B cell (primary cell): ENCODE data around the gene TTC28. TPM values are rescaled to one million over a fixed set of nuclear protein-coding genes. Genes with fewer than 3 reads are reported as not detected.

Experiments
- ATAC-seq: fragments of 200-7000 bp; cut with Tn5 transposase; one replicate; pipeline ENCODE4 v1.10.0; 2021; ENCODE audit warnings: low read depth, mild to moderate bottlenecking, moderate number of reproducible peaks, moderate library complexity
- CTCF ChIA-PET: fragments of 350-600 bp; sonication (Branson Sonifier 250); formaldehyde crosslinking; loops from one replicate; lab custom pipeline; 2021; ENCODE audit warnings: antibody characterized with exemption, inconsistent platforms; lab: Charles Lee
- POLR2A ChIA-PET: fragments of 350-600 bp; sonication (Branson Sonifier 250); formaldehyde crosslinking; loops from one replicate; lab custom pipeline; 2021; ENCODE audit warnings: antibody characterized with exemption; lab: Charles Lee
- DNase-seq: peaks from one replicate; pipeline ENCODE4 v3.0.0; 2013
- H2AFZ ChIP-seq: 2 replicates; pipeline ENCODE4 v1.6.1; 2012; ENCODE audit warnings: mild to moderate bottlenecking, low read depth, low read length; ENCODE audit not compliant: insufficient read depth, poor library complexity, severe bottlenecking
- H3K27ac ChIP-seq, 2 donors: 1 replicate in 1 of 2; 2 replicates in 1 of 2; pipeline ENCODE4 v1.5.1; 2012 to 2013; ENCODE audit warnings: low read length in 2 of 2, mild to moderate bottlenecking in 2 of 2, moderate library complexity in 1 of 2
- H3K27me3 ChIP-seq, 4 experiments: fragments of 200-600 bp in 1 of 4; sonication (generic) in 1 of 4; replicated peaks in 1 of 4; 1 replicate in 2 of 4; 2 replicates in 2 of 4; pipeline versions ENCODE4 v1.6.1 to v1.7.0; 2013 to 2016; ENCODE audit warnings: low read length in 3 of 4, mild to moderate bottlenecking in 2 of 4, mixed read lengths in 1 of 4, moderate library complexity in 1 of 4; ENCODE audit not compliant: insufficient read depth in 4 of 4, control insufficient read depth in 3 of 4; ENCODE audit errors: control extremely low read depth in 1 of 4
- H3K36me3 ChIP-seq, 2 experiments: replicated peaks in 1 of 2; 1 replicate in 1 of 2; 2 replicates in 1 of 2; pipeline versions ENCODE4 v1.6.1 to v1.7.1; 2013; ENCODE audit warnings: low read length in 1 of 2; ENCODE audit not compliant: insufficient read depth in 2 of 2, control insufficient read depth in 1 of 2; ENCODE audit errors: control extremely low read depth in 1 of 2, extremely low read depth in 1 of 2
- H3K4me1 ChIP-seq, 2 donors: fragments of 200-600 bp in 1 of 2; sonication (generic) in 1 of 2; 1 replicate in 1 of 2; 2 replicates in 1 of 2; pipeline versions ENCODE4 v1.5.1 to v1.6.1; 2013 to 2017; ENCODE audit warnings: low read length in 2 of 2; ENCODE audit not compliant: control insufficient read depth in 2 of 2, insufficient read depth in 2 of 2
- H3K4me2 ChIP-seq: replicated peaks from 2 replicates; pipeline ENCODE3; 2012; ENCODE audit warnings: mild to moderate bottlenecking, low read depth, low read length; ENCODE audit not compliant: poor library complexity, severe bottlenecking
- H3K4me3 ChIP-seq, 5 experiments: fragments of 200-600 bp in 1 of 5; sonication (generic) in 1 of 5; 1 replicate in 3 of 5; 2 replicates in 2 of 5; pipeline versions ENCODE4 v1.5.1 to v1.7.0; 2011 to 2016; ENCODE audit warnings: low read length in 4 of 5, mild to moderate bottlenecking in 4 of 5, low read depth in 2 of 5, control low read depth in 1 of 5, moderate library complexity in 1 of 5; ENCODE audit not compliant: insufficient read depth in 1 of 5; ENCODE audit errors: control extremely low read depth in 1 of 5, extremely low read depth in 1 of 5
- H3K79me2 ChIP-seq: fragments of 200-600 bp; sonication (generic); one replicate; pipeline ENCODE4 v1.6.0; 2016; ENCODE audit warnings: low read length; ENCODE audit not compliant: control insufficient read depth, insufficient read depth
- H3K9ac ChIP-seq: fragments of 200-600 bp; sonication (generic); 2 replicates; pipeline ENCODE4 v1.6.1; 2017; ENCODE audit warnings: mild to moderate bottlenecking, low read length, moderate library complexity
- H3K9me3 ChIP-seq, 3 donors: one replicate each; pipeline versions ENCODE4 v1.6.1 to v1.7.1; 2013; ENCODE audit warnings: low read length in 2 of 3; ENCODE audit not compliant: control insufficient read depth in 2 of 3, insufficient read depth in 1 of 3; ENCODE audit errors: control extremely low read depth in 1 of 3
- H4K20me1 ChIP-seq: 2 replicates; pipeline ENCODE4 v1.6.0; 2012; ENCODE audit warnings: mild to moderate bottlenecking, low read length; ENCODE audit not compliant: insufficient read depth, control insufficient read depth, poor library complexity, severe bottlenecking
- H3K27ac Mint-ChIP-seq: one replicate; pipeline ENCODE4 v1.8.0; 2021; ENCODE audit warnings: mixed read lengths
- H3K27me3 Mint-ChIP-seq: one replicate; pipeline ENCODE4 v1.8.0; 2021; ENCODE audit warnings: mixed read lengths
- H3K4me1 Mint-ChIP-seq: one replicate; pipeline ENCODE4 v1.8.0; 2021; ENCODE audit warnings: mixed read lengths
- H3K4me3 Mint-ChIP-seq: one replicate; pipeline ENCODE4 v1.8.0; 2021; ENCODE audit warnings: mixed read lengths
- H3K9me3 Mint-ChIP-seq: one replicate; pipeline ENCODE4 v1.8.0; 2022; ENCODE audit warnings: mixed read lengths; ENCODE audit not compliant: insufficient read depth
- EZH2 ChIP-seq: IDR thresholded peaks from 2 replicates; pipeline ENCODE4 v1.6.1; 2012; ENCODE audit warnings: borderline replicate concordance, low read depth, mild to moderate bottlenecking, moderate library complexity, low read length; ENCODE audit not compliant: insufficient read depth, poor library complexity, severe bottlenecking
- WGBS: methylation state at CpG from one replicate; pipeline ENCODE4 v1.1.5; 2013; ENCODE audit warnings: missing lambda C conversion rate; ENCODE audit not compliant: insufficient coverage; 5-methylcytosine and 5-hydroxymethylcytosine counted together
- intact Hi-C: fragments of 100-400 bp; cut with micrococcal nuclease; formaldehyde crosslinking; loops from one replicate; pipeline ENCODE4 v1.10.0; 2022
- polyA plus RNA-seq: library from polyadenylated mRNA; depleted of rRNA; stranded (reverse); fragments of >200 nt; gene quantifications from 2 replicates; pipeline ENCODE4 v1.2.3, GENCODE V29; 2012
- total RNA-seq, 2 donors: library from RNA; stranded (reverse); fragments of 120-200 nt in 1 of 2; gene quantifications; 1 replicate in 1 of 2; 2 replicates in 1 of 2; pipeline versions ENCODE4 v1.2.3 to v1.2.4, GENCODE V29; 2013 to 2022
- TF ChIP-seq, protein P1 (sequence below): fragments of 200-600 bp; IDR thresholded peaks from one replicate; pipeline ENCODE4 v1.8.0; 2022; ENCODE audit warnings: antibody characterized with exemption, mild to moderate bottlenecking

Gene TTC28
- total and polyA plus RNA-seq, 2 donors (not counting 1 experiment from before 2014, with no cell fraction given) = 4.5 to 7.3 TPM

GRCh38 chr22:28096161-28096560 lies 583.5 kb downstream of the TTC28 start:
- Mint-ChIP-seq H3K4me1 (no peaks in the 10 kb centered on the region), H3K9me3 (no peaks in the 10 kb centered on the region), H3K4me3 (no peak overlapping the region), H3K27me3 (no peaks in the 10 kb centered on the region), H3K27ac (no peak overlapping the region)
- intact Hi-C loops = no loop called here
- Histone ChIP-seq H3K9me3 (no peaks in the 10 kb centered on the region), H3K79me2 (no peaks in the 10 kb centered on the region), H4K20me1 (no peaks in the 10 kb centered on the region), H3K4me1 (no peaks in the 10 kb centered on the region), H3K27ac (no peak overlapping the region), H3K4me2 (no peak overlapping the region), H2AFZ (no peak overlapping the region), H3K4me3 (no peak overlapping the region), H3K27me3 (no peaks in the 10 kb centered on the region), H3K36me3 (no peaks in the 10 kb centered on the region), H3K9ac (no peak overlapping the region)
- DNase-seq (no peak), ATAC-seq (no peak)
- 95% methylated on average over 5 of the region's 5 CpGs for WGBS
- CTCF ChIA-PET = no interaction called here
- POLR2A ChIA-PET = no interaction called here
- TF ChIP-seq EZH2 = no peak
- TF ChIP-seq, protein P1, sequence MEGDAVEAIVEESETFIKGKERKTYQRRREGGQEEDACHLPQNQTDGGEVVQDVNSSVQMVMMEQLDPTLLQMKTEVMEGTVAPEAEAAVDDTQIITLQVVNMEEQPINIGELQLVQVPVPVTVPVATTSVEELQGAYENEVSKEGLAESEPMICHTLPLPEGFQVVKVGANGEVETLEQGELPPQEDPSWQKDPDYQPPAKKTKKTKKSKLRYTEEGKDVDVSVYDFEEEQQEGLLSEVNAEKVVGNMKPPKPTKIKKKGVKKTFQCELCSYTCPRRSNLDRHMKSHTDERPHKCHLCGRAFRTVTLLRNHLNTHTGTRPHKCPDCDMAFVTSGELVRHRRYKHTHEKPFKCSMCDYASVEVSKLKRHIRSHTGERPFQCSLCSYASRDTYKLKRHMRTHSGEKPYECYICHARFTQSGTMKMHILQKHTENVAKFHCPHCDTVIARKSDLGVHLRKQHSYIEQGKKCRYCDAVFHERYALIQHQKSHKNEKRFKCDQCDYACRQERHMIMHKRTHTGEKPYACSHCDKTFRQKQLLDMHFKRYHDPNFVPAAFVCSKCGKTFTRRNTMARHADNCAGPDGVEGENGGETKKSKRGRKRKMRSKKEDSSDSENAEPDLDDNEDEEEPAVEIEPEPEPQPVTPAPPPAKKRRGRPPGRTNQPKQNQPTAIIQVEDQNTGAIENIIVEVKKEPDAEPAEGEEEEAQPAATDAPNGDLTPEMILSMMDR = no peak

GRCh38 chr22:28095316-28096095 lies 584.1 kb downstream of the TTC28 start:
- Mint-ChIP-seq H3K4me1 (no peaks in the 10 kb centered on the region), H3K27me3 (no peaks in the 10 kb centered on the region), H3K27ac (no peak overlapping the region), H3K9me3 (no peaks in the 10 kb centered on the region), H3K4me3 (no peak overlapping the region)
- intact Hi-C loops = no loop called here
- POLR2A ChIA-PET = no interaction called here
- Histone ChIP-seq H3K4me3 (no peak overlapping the region), H3K4me2 (no peak overlapping the region), H3K36me3 (no peaks in the 10 kb centered on the region), H3K4me1 (no peaks in the 10 kb centered on the region), H2AFZ (no peak overlapping the region), H3K27ac (no peak overlapping the region), H3K27me3 (no peaks in the 10 kb centered on the region), H3K9me3 (no peaks in the 10 kb centered on the region), H4K20me1 (no peaks in the 10 kb centered on the region), H3K9ac (no peak overlapping the region), H3K79me2 (no peaks in the 10 kb centered on the region)
- no peak for TF ChIP-seq EZH2
- TF ChIP-seq, protein P1 = no peak
- 100% methylated on average over 1 of the region's 5 CpGs for WGBS
- DNase-seq = no peak
- CTCF ChIA-PET = no interaction called here
- ATAC-seq = no peak
